PFSK-1 (cell line): ENCODE measurements around the gene CREB3L4.

ENCODE experiments used
- FOXP2 ChIP-seq: optimal IDR thresholded peaks from 2 replicates; pipeline ENCODE3; 2011; ENCODE audit warnings: borderline replicate concordance, control low read depth, inconsistent platforms; ENCODE audit not compliant: insufficient read depth; ENCODE audit errors: extremely low read length, extremely low read depth
- POLR2AphosphoS5 ChIP-seq: IDR thresholded peaks from 2 replicates; pipeline ENCODE4 v1.6.1; 2012; ENCODE audit warnings: low read depth, mild to moderate bottlenecking, control low read depth, low read length, moderate library complexity
- SIN3A ChIP-seq: IDR thresholded peaks from 2 replicates; pipeline ENCODE4 v1.6.1; 2012; ENCODE audit warnings: mild to moderate bottlenecking, low read length, moderate library complexity, borderline replicate concordance; ENCODE audit not compliant: insufficient read depth
- TAF1 ChIP-seq: IDR thresholded peaks from 2 replicates; pipeline ENCODE4 v1.6.1; 2012; ENCODE audit warnings: low read length, control low read depth, borderline replicate concordance; ENCODE audit not compliant: insufficient read depth
- TF ChIP-seq, protein P1 (sequence below), 2 experiments: IDR thresholded peaks; 2 replicates each; pipeline versions ENCODE4 v1.6.1 to v1.8.0; 2011 to 2012; ENCODE audit warnings: low read depth in 2 of 2, low read length in 2 of 2, control low read depth in 1 of 2, inconsistent platforms in 1 of 2, mild to moderate bottlenecking in 1 of 2, moderate library complexity in 1 of 2; ENCODE audit not compliant: insufficient read depth in 1 of 2

The CREB3L4 gene

DNA sequence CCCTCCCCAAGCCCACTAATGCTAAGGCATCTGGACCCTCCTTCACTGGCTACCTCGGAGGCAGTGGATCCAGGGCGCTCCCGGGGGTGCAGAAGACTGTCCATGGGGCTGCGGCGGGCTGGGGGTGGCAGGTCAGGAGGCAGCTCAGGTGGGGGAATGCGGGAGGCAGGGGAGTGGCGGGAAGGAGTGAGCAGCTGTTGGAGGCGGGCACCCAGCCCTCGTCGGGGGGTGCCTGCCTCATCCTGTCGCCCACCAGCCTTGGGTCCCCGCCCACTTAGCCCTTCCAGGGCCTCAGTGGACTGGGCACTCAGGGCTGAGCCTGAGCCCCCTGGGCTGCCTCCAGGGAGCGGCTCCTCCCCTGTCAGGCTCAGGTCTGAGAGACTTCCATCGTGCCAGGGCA lies 34.3 kb upstream of the CREB3L4 start:
- TF ChIP-seq, protein P1, sequence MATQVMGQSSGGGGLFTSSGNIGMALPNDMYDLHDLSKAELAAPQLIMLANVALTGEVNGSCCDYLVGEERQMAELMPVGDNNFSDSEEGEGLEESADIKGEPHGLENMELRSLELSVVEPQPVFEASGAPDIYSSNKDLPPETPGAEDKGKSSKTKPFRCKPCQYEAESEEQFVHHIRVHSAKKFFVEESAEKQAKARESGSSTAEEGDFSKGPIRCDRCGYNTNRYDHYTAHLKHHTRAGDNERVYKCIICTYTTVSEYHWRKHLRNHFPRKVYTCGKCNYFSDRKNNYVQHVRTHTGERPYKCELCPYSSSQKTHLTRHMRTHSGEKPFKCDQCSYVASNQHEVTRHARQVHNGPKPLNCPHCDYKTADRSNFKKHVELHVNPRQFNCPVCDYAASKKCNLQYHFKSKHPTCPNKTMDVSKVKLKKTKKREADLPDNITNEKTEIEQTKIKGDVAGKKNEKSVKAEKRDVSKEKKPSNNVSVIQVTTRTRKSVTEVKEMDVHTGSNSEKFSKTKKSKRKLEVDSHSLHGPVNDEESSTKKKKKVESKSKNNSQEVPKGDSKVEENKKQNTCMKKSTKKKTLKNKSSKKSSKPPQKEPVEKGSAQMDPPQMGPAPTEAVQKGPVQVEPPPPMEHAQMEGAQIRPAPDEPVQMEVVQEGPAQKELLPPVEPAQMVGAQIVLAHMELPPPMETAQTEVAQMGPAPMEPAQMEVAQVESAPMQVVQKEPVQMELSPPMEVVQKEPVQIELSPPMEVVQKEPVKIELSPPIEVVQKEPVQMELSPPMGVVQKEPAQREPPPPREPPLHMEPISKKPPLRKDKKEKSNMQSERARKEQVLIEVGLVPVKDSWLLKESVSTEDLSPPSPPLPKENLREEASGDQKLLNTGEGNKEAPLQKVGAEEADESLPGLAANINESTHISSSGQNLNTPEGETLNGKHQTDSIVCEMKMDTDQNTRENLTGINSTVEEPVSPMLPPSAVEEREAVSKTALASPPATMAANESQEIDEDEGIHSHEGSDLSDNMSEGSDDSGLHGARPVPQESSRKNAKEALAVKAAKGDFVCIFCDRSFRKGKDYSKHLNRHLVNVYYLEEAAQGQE (IDR thresholded peaks at IDR 0.05; ENCODE audit: insufficient read depth in 1 of 2, low read depth in 2 of 2, low read length in 2 of 2), result no peak
- TF ChIP-seq SIN3A (no peak), FOXP2 (no peak), POLR2AphosphoS5 (no peak), TAF1 (no peak)

GRCh38 chr1:153933955-153934354 lies 33.7 kb upstream of the CREB3L4 start:
- TF ChIP-seq TAF1 (no peak), FOXP2 (no peak), SIN3A (no peak), POLR2AphosphoS5 (no peak)
- TF ChIP-seq, protein P1 (IDR thresholded peaks at IDR 0.05; ENCODE audit: insufficient read depth in 1 of 2, low read depth in 2 of 2, low read length in 2 of 2), result no peak

DNA sequence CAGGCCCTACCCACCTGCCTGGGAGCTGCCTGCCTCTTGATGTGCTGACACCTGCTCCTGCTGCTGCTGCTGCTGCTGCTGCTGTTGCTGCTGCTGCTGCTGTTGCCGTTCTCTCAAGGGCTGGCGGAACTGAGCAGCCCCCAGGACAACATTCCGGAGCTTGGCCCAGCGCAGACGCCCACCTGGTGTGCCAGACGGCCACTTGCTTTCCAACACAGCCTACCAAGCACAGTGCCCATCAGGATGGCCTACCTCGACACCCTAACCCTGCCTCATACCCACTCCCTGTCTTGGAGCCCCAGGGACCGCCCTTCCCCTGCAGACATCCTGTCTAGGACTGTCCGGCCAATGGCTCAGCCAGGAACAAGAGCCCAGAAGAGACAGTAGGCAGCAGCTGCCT lies 33.0 kb upstream of the CREB3L4 start:
- TF ChIP-seq POLR2AphosphoS5, result no peak
- no peak for TF ChIP-seq SIN3A
- no peak for TF ChIP-seq FOXP2
- TF ChIP-seq, protein P1 (IDR thresholded peaks at IDR 0.05; ENCODE audit: insufficient read depth in 1 of 2, low read depth in 2 of 2, low read length in 2 of 2), result no peak
- no peak for TF ChIP-seq TAF1

DNA sequence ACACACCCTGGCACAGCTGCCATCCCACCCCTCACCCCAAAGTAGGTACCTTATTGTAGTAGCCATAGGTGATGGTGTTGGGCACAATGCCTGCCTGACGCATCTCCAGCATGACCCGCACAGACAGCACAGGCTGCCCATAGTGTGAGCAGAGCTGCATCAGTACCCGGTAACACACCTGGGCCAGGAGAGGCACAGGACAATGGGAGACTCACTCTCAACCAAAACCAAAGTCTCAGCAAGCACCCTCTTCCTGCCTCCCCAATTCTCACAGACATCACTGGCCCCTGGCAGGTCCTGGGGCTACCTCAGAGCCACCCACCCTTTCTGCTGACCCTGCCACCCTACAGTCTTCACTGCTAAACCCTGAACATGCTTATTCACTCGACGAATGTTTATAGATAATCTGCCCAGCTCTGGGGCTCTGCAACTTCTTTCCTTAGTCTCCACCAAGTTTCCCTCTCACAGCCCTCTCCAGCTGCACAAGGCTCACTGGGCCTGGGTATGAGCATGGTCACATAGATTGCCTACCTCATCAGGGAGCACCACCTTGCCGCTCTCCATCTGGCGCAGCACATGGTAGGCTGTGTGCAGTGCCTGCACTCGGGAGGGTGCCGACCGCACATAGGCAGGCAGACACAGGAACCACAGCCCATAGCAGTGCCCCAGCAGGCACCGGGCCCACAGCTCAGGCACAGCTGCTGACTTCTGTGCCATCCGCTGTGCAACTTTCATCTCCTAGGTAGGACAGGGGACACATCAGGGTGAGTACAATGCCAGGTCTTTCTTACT lies 31.5 kb upstream of the CREB3L4 start:
- TF ChIP-seq POLR2AphosphoS5 (no peak), FOXP2 (no peak), TAF1 (no peak), SIN3A (no peak)
- TF ChIP-seq, protein P1 (IDR thresholded peaks at IDR 0.05; ENCODE audit: insufficient read depth in 1 of 2, low read depth in 2 of 2, low read length in 2 of 2), result no peak

DNA sequence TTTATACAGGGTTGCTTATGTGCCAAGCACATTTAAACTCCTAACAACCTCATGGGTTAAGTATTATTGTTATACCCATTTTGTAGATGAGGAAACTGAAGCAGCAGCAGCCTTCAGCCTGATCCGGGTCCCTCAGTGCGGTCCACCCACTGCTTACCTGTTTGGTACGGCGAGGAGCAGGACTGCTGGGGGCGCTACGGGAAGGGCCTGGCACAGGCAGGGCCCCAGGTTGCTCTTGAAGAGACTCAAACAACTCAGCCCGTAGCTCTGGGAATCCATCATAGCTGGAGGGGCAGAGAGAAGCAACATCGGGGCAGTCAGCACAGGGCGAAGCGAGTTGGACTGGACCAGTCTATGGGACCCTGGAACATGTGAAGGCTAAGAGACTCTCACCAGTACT lies 30.4 kb upstream of the CREB3L4 start:
- TF ChIP-seq FOXP2, result no peak
- TF ChIP-seq POLR2AphosphoS5, result no peak
- no peak for TF ChIP-seq TAF1
- no peak for TF ChIP-seq SIN3A
- TF ChIP-seq, protein P1 (IDR thresholded peaks at IDR 0.05; ENCODE audit: insufficient read depth in 1 of 2, low read depth in 2 of 2, low read length in 2 of 2), result no peak
